IPS DF 6.9 (cell line): ENCODE measurements around the gene TTC28.
"Not testable (repeated sequence)": the region's sequence is repeated elsewhere in the genome, so short reads cannot be mapped to it uniquely, and the experiment has no call there.

Source experiments
- DNase-seq: peaks from one replicate; pipeline ENCODE4 v3.0.0-alpha.2; 2013; ENCODE audit warnings: low read depth, low spot score
- H3K27ac ChIP-seq: one replicate; pipeline ENCODE4 v1.5.1; 2013; ENCODE audit warnings: low read length, control low read depth
- H3K27me3 ChIP-seq: 2 replicates; pipeline ENCODE4 v1.6.1; 2013; ENCODE audit warnings: mild to moderate bottlenecking, low read length; ENCODE audit not compliant: control insufficient read depth, insufficient read depth
- H3K36me3 ChIP-seq: 2 replicates; pipeline ENCODE4 v1.6.1; 2013; ENCODE audit warnings: low read length; ENCODE audit not compliant: control insufficient read depth, insufficient read depth
- H3K4me1 ChIP-seq: 2 replicates; pipeline ENCODE4 v1.6.1; 2013; ENCODE audit warnings: low read length; ENCODE audit not compliant: control insufficient read depth, insufficient read depth
- H3K4me3 ChIP-seq: 2 replicates; pipeline ENCODE4 v1.5.1; 2013; ENCODE audit warnings: mild to moderate bottlenecking, low read length
- H3K9me3 ChIP-seq: 2 replicates; pipeline ENCODE4 v1.6.1; 2013; ENCODE audit warnings: low read length, inconsistent platforms; ENCODE audit not compliant: control insufficient read depth, insufficient read depth
- WGBS: extraction: QIAGEN DNeasy Blood & Tissue Kit; methylation state at CpG from one replicate; pipeline ENCODE4 v1.1.7; 2013; ENCODE audit warnings: mixed read lengths, missing lambda C conversion rate; ENCODE audit not compliant: insufficient read length, insufficient coverage; 5-methylcytosine and 5-hydroxymethylcytosine counted together

The TTC28 gene

GRCh38 chr22:28175730-28176492, 503.7 kb downstream of the TTC28 start:
- WGBS, result no CpG with 5 or more reads among the region's 4 CpGs
- DNase-seq, result no peak
- Histone ChIP-seq H3K27ac (no peak overlapping the region), H3K4me1 (no peaks in the 10 kb centered on the region), H3K27me3 (no peaks in the 10 kb centered on the region), H3K9me3 (no peaks in the 10 kb centered on the region), H3K4me3 (no peak overlapping the region), H3K36me3 (no peaks in the 10 kb centered on the region)

- H3K36me3 ChIP-seq, result no peaks in the 10 kb centered on the region
- no CpG with 5 or more reads among the region's 4 CpGs for WGBS
- no peaks in the 10 kb centered on the region for H3K27me3 ChIP-seq
- no peaks in the 10 kb centered on the region for H3K9me3 ChIP-seq
- no peak overlapping the region for H3K27ac ChIP-seq
- no peak for DNase-seq
- H3K4me1 ChIP-seq, result no peaks in the 10 kb centered on the region
- no peak overlapping the region for H3K4me3 ChIP-seq
Observed at GRCh38 chr22:28174509-28174908, 505.1 kb downstream of the TTC28 start.

GRCh38 chr22:28172892-28173670, 506.6 kb downstream of the TTC28 start:
- H3K9me3 ChIP-seq, result no peaks in the 10 kb centered on the region
- H3K36me3 ChIP-seq, result no peaks in the 10 kb centered on the region
- no peak for DNase-seq
- no peaks in the 10 kb centered on the region for H3K27me3 ChIP-seq
- H3K4me1 ChIP-seq, result no peaks in the 10 kb centered on the region
- no peak overlapping the region for H3K4me3 ChIP-seq
- no CpG with 5 or more reads among the region's 4 CpGs for WGBS
- no peak overlapping the region for H3K27ac ChIP-seq

GRCh38 chr22:28171712-28172111, 507.9 kb downstream of the TTC28 start:
- no peak for DNase-seq
- H3K36me3 ChIP-seq, result no peaks in the 10 kb centered on the region
- no peak overlapping the region for H3K27ac ChIP-seq
- H3K4me3 ChIP-seq, result no peak overlapping the region
- no peaks in the 10 kb centered on the region for H3K4me1 ChIP-seq
- H3K9me3 ChIP-seq, result no peaks in the 10 kb centered on the region
- H3K27me3 ChIP-seq, result no peaks in the 10 kb centered on the region

GRCh38 chr22:28171115-28171514, 508.5 kb downstream of the TTC28 start:
- Histone ChIP-seq H3K4me3 (no peak overlapping the region), H3K9me3 (no peaks in the 10 kb centered on the region), H3K4me1 (no peaks in the 10 kb centered on the region), H3K36me3 (no peaks in the 10 kb centered on the region), H3K27ac (no peak overlapping the region), H3K27me3 (no peaks in the 10 kb centered on the region)
- WGBS, result no CpG with 5 or more reads among the region's 2 CpGs
- no peak for DNase-seq

GRCh38 chr22:28169314-28169713, 510.3 kb downstream of the TTC28 start:
- H3K9me3 ChIP-seq, H3K4me1 ChIP-seq, H3K27ac ChIP-seq, H3K36me3 ChIP-seq, H3K4me3 ChIP-seq, H3K27me3 ChIP-seq, DNase-seq: not testable (repeated sequence)
- no CpG with 5 or more reads among the region's 2 CpGs for WGBS

GRCh38 chr22:28155808-28156207, 523.8 kb downstream of the TTC28 start:
- Histone ChIP-seq H3K27ac (no peak overlapping the region), H3K36me3 (no peaks in the 10 kb centered on the region), H3K9me3 (no peaks in the 10 kb centered on the region), H3K4me3 (no peak overlapping the region), H3K27me3 (no peaks in the 10 kb centered on the region), H3K4me1 (no peaks in the 10 kb centered on the region)
- DNase-seq, result no peak

GRCh38 chr22:28154861-28155260, 524.8 kb downstream of the TTC28 start:
- WGBS, result no CpG with 5 or more reads among the region's 2 CpGs
- Histone ChIP-seq H3K9me3 (no peaks in the 10 kb centered on the region), H3K4me1 (no peaks in the 10 kb centered on the region), H3K27me3 (no peaks in the 10 kb centered on the region), H3K36me3 (no peaks in the 10 kb centered on the region), H3K4me3 (no peak overlapping the region), H3K27ac (no peak overlapping the region)
- DNase-seq, result no peak

- Histone ChIP-seq H3K36me3 (no peaks in the 10 kb centered on the region), H3K4me3 (no peak overlapping the region), H3K27me3 (no peaks in the 10 kb centered on the region), H3K27ac (no peak overlapping the region), H3K4me1 (no peaks in the 10 kb centered on the region; the same call in 1 of the 2 replicates), H3K9me3 (no peaks in the 10 kb centered on the region)
- DNase-seq, result no peak
- WGBS, result no CpG with 5 or more reads among the region's 4 CpGs
Observed at GRCh38 chr22:28151151-28151816, 528.4 kb downstream of the TTC28 start.

GRCh38 chr22:28148816-28149465, 530.7 kb downstream of the TTC28 start:
- no peaks in the 10 kb centered on the region; the same call in 1 of the 2 replicates for H3K4me1 ChIP-seq
- no CpG with 5 or more reads among the region's 6 CpGs for WGBS
- H3K4me3 ChIP-seq, result no peak overlapping the region
- no peaks in the 10 kb centered on the region for H3K9me3 ChIP-seq
- DNase-seq, result no peak
- no peak overlapping the region for H3K27ac ChIP-seq
- no peaks in the 10 kb centered on the region for H3K27me3 ChIP-seq
- H3K36me3 ChIP-seq, result no peaks in the 10 kb centered on the region
